Measurements from ENCODE around the gene ALDH3B1.

ALDH3B1 gene

DNA sequence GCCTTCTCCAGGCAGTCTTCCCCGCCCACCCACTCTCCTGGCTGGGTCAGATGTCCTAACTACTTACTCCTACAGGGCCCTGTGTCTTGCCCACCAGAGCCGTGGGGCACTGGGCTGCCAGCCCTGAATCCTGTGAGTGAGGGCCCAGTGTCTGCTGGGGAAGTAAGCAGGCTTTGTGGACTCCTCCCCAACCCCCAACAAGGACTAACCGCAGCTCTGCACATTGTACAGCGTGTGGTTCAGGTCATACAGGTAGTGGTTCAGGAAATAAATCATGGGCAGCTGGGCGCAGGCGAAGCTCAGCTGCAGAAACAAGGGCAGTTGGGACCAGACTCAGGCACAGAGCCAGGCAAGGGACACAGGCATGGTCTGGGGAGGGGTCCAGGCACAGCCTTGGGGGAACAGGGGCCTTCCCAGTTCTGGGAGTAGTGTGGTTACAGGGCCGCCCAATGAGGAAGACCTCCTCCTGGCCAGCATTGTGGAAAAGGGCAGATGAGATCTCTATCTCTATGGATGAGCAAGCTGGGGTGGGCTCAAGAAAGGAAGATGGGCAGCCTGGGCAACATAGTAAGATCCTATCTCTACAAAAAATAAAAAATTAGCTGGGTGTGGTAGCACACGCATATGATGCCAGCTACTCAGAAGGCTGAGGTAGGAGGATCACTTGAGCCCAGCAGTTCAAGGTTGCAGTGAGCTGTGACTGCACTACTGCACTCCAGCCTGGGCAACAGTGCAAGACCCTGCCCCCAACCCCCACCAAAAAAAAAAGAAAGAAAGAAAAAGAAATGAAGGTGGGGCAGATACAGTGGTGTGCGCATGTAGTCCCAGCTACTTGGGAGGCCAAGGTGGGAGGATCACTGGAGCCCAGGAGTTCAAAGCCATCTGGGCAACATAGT, 11.7 kb upstream of the ALDH3B1 start:
- no peak for DNase-seq

DNA sequence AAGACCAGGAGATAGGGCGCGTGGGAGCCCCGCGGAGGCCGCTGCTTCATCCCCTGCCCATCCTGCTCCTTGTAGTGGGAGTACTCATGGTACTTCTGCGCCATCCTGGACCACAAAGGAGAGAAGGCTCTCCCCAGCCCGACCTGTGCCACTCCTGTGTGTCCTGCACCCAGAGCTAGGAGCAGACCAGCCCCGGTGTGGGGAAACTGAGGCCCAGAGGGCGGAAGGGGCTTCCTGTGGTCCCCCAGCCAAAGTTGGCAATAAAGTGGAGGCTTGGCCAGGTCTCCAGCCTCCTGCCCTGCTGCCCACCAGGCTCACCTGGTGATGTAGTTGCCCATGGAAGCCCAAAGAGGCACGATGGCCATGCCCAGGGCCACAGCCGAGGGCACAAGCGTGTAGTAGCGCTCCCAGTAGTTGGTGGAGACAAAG, 10.9 kb upstream of the ALDH3B1 start:
- DNase-seq: no peak

DNA sequence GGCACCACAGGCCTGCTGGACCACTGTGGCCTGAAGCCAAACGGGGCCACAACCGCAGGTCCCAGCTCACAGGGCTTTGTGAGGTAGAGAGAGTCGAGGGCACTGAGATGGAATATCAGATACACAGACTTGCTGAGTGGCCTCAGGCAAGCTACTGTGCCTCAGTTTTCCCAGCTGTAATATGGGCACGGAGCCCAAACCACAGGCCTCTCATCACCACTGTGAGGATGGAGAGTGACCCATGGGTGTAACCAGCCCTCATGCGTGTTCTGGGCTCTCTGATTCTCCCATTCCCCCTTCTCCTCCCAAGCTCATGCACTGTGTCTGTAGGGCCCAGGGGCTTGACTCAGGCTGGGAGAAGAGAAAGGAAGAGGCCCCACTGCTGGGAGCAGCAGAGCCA, 10.4 kb upstream of the ALDH3B1 start:
- DNase-seq: no peak

DNA sequence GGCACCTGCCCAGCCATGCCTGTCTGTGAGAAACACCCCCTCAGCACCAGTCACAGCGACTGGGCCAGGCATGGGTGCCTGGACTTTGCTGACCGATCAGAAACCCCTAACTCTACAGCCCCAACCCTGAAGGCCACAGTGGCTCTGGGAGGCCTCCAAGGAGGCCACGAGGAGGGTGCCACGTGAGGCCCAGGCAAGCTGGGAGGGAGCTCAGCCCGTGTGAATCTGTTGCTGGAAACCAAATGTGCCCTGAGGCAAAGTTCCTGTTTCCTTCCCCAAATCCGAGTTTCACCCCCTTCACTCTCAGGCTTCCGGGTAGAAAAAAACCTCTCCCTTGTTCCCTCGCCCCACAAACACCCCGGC, 7.6 kb upstream of the ALDH3B1 start:
- DNase-seq: no peak

DNA sequence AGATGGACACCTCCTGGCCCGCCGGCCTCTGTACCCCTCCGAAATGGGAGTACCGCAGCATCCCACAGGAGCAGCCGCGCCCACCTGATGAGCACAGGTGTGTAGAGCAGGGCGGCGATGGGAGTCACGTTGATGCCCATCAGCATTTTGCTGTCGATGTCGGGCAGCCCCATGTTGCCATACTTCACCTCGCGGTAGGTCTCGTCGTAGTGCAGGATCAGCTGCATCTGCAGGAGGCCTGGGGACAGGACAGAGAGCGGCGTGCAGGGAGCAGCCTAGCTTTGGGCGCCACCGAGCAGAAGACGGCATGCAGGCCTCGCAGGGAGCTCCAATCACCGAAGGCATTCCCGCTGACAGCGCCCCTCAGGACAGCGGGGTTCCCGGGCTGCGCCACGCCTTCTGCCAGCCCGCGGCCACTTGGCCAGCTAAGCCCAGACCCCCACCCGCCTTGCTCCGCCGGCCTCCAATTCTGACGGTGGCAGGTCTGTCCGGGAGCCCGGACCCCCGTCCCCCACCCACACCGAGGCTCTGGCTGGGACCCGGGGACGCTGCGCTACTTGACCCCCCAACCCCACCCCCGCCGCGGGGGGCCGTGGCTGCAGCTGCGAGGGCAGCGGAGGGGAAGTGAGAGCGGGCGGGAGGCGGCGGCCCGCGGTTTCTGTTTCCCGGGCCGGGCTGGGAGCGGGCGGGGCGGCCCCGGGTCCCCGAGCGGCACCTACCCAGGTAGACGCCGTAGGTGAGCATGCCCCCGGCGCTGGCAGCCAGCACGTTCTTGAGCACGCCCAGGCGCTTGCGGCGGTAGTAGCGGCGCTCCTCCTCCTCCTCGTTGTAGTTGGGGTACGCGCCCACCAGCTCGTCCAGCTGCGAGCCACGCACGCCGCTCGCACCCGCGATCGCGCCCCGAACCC, 6.9 kb upstream of the ALDH3B1 start:
- DNase-seq: no peak

DNA sequence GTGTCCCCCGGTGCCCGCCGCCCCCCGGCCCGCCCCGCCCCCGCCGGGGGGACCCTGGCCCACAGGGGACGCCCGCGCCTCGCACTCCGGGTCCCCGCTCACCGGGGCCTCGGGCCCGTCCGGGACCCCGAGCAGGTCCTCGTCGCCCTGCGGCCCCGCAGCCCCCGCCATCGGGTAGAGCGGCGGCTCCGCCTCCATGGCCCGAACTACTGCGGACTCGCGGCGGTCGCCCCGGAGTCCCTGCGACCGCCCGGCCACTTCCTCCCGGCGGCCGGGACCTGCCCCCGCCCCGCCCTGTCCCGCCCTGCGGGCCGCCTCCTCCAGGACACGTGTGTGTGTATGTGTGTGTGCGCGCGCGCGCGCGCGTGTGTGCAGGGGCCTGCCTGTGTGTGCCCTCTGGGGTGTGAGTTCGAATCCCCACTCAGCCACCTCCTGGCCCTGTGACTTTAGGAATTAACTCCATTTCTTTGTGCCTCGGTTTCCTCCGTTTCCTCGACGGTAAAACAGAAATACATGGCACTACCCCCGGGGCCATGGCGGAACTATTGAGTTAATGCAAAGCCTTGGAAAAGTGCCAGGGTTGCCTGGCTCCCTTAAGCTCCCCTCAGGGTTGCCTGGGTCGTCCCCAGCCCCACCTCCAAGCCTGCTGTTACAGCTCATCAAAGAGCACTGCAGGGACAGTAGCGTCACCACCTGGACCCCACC, 6.1 kb upstream of the ALDH3B1 start, which contains the start of gene UNC93B1:
Gene UNC93B1, minus strand, starts transcription at position 252 of the 705 bp plus-strand sequence. Its CDS starts 54 bp downstream, at position 198.
- peak in 1 of 2 experiments; percentile 62 for DNase-seq

DNA sequence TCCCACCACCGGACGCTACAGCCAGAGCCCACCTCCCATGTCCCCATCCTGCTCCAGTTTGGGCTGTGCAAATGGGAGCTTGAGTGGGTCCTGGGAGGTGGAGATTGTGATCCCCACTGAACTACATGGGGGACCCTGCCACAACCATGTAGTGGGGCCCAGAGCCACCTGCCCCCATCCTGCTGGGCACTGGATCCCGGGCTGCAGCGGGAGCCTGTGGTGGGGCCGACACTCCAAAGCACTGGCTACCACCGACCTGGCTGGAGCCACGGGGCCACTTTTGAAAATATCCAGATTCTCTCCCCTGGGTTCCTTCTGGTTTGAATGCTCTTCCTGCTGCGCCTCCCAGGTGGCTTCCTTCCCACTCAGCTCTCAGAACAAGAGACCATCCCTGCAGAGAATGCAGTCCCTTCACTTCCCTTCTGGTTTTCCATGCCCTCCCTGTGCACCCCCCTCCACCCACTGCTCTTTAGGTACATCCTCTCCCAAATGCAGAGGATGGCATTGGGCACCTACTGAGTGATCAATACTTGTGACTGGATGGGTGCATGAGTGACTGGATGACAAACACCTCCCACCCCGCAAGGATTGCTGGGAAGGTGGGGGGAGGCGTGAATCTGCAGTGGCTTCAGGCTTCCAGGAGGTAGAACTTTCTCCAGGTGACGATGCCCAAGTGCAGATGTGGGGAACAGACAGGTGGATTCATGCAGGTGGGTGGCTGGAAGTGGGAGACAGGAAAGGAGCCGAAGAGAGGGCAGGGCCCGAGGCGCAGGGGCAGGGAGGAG, 5.4 kb upstream of the ALDH3B1 start:
- no peak for DNase-seq

DNA sequence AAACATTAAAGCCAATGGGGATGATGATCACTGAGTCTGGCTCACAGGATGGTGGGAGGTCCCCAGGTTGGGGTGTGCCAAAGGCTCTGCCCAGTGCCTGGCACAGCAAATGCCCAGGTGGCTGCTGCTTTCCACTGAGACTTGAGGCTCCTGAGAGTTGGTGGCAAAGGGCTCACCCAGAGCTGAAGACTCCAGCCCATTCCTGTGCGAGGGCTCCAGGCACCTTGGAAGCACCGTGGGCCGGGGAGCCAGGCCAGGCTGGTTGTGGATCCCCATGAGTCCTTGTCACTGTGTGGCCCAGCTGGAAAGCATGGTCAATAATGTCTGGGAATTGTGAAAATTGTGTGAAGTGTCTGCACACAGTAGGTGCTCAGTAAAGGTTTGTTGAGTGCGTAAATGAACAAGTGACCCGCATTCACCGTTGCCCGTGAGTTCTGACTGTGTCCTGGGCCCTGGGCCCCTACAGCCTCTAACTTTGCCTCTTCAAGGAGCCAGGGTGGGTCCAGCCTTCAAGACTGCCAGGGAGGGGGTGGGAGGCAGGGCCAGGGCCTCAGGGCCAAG, 3.4 kb upstream of the ALDH3B1 start:
- DNase-seq: no peak

DNA sequence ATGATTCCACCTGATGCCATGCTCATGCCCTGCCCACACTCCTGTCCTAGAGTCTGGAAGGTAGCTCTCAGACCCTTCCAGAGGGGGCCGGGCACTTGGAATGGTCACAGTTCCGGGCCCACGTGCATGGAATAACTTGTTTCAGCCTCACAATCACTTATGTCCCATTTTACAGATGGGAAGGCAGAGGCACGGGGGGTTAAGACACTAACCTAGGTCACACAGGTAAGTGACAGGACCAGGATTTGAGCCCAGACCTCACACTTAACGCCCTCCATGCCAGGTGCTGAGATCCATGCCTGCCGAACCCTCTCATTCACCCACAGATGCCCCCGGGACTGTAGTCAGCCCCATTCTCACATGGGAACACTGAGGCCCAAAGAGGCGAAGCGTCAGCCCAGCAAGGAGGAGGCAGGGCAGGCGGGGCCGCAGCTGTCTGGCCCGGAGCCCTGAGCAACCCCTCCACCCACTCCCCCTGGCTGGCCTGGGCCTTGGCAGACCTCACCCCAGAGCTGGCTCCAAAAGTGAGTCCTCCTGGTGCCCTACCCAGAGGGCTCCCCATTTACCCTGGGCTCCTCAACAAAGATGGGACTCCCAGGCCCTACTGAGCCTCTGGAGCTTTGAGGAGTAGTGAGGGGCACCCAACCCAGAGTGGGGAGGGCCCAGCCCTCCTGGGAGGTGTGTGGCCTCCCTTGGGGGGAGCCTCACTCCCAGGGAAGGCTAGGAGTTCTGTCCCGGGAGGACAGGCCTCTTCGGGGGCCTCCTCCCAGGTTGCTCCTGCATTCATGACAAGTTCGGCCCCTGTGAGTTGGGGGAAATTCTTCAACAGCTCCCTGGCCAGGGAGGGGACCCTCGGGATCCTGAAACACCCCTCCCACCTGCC, 2.4 kb upstream of the ALDH3B1 start:
- no peak for DNase-seq

DNA sequence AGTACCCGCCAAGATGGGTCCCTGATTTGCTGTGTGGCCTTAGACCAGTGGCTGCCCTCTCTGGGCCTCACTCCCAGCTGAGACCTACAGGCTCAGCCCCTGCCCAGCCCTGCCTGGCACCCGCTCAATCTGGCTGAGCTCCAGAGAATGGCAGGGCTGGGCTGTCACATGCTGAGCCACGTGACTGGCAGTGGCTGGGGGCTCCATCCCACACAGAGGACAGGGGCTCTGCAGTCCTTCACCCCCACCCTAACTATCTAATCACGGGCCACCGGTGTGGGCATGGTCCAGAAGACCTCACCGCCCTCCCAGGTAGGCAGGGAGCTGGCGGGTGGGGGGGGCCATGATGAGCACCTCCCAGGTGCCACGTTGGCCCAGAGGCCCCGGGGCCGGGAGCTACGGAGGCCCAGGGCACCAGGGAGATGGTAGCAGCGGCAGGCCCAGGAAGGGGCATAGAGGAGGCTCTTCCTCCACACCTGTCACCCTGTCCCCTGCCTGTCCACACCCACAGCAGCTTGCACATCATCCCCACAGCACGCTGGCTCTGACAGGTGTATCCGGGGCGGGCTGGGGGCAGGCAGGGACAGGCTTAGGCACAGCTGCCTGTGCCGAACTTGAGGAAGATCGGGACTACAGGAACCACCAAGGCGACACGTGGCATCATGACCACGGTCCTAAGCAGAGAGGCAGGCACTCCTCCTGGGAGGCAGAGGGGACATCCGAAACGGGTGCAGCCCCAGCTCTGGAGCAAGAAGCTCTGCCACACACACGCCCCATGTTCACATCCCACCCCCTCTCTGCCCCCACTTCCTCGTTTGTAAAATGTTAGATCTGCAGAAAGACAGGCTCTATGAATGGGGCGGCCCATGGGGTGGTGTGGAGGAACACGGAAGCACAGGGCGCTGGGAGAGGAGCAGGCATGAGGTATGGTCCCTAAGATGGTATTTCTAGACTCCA, 1.5 kb upstream of the ALDH3B1 start:
- no peak for DNase-seq

DNA sequence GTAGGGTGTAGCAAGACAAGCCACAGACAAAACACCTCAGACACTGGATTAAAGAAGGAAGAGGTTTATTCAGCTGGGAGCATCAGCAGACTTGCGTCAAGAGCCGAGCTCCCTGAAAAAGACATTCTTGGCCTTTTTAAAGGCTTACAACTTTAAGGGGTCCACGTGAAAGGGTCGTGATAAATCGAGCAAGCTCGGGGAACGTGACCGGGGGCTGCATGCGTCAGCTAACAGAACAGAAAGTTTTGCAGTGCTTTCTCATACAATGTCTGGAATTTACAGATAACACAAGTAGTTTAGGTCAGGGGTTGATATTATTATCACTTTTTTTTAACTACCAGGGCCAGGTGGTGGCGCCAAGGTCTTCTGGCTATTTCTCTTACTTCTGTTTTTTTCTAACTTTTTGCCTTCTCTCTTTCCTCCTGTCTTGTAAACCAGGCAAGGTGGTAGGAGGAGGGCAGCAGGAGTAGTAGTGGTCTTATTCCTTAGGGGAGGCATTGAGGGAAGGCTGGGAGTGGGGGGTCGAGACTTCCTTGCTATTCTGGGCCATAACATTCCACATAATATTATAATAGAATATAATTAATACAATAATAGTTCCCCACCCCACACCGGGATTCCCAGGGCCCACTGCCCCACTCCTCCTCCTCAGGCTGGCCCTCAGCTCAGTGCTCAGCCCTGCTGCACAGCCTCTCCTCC, 587 bp upstream of the ALDH3B1 start:
- DNase-seq: no peak

DNA sequence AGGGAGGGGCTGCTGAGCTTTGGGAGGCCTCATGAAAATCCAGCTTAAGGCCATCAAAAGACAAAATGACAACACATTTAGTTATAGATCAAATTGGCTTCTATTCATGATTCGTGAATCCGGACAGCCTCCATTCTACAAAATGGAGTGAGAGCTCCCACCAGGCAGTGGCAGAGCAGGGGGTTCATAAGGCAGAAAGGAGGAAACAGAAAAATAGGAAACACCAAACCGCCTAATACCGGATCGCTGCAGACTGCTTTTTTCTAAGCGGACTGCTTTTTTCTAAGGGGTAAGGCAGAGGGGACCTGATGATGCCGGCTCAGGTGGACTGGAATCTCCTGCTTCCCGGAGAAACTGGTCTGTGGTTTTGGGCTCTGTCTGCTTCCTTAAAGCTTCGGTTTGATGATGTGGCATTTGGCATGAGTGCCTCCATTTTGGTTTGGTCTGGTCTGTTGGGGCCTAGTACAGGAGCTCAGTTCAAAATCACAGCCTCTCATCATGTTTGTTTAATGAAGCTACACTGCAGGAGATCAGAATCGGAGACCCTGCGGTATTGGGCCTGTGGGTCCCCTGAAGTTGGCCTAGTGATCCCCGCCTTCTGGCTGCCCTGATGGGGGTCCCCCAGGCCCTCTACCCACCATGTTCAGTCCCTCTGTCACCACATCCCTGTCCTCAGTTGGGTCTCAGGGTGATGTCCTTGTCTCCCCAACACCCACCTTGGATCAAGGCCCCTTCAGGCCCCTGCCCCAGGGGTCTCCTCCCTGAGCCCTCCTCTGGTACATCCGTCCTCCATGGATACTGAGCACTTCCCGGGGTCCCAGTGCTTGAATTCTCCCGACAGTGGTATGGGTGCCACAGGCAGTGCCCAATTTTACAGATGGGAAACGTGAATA, 1.2 kb downstream of the ALDH3B1 start:
- no peak for DNase-seq

DNA sequence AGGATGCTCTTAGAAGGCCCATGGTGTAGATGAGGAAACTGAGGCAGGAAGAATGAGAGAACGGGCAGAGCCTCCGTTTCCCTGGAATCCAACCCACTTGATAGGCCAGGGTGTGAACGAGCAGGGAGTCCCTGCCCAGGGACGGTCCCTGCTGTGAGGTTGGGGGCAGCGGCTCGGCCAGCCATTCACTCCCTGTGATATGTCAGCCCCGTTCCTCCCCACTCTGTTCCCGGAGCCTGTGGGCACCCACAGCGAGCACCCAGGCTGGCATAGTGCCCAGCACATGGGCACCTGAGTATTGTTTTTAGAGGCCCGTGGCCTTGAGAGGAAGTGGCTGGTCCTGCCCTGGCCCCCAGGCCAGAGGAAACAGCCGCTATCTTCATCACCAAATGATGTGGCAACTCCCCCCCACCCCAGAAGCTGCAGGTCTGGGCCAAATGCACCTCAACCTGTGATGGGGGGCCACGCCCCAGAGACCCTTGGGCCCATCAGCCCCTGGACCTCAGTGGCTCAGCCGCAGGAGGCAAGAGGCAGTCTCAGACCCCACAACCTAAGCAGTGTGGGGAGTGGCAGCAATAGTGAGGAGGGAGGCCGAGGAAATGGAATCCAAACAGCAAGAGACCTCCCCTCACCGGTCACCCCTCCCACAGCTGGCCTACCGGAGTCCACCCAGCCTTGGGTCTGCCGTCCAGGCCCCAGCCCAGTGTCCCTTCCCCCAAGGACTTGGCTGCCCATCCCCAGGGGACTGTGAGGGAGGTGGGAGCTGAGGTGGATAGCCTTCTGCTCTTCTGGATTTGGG, 2.1 kb downstream of the ALDH3B1 start:
- DNase-seq: no peak

DNA sequence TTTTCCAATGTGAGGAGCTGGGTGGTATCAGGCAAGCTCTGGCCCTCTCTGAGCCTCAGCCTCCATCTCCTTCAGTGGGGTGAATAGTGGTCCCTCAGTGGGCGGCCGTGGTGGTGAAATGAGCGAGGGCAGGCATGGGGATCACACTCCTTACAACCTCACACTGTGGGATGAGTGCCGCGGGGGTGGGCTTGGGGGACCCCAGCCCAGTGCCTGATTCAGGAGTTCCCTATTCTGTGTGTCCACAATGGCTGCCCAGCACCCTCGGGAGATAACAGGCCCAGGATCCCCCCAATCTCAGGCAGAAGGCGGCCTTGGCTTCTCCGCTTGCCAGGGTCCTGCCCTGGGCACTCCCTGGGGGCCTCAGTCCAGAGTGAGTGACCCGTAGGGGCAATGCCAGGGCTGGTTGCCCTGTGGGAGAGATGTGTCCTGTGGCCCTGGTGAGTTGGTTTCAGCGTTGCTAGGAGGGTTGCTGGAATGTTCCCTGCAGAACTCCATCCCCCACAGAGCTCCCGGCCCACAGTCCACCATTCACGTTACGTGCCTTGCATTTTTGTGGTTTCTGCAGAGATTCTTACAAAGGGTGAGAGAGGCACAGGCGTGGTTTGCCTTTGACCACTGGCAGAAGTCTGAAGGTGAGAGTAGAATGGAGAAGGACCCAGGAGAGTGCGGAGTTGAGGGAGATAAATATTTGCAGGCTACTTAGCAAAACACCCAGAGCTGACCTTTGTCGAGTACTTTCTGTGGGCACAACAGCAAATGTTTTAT, 2.9 kb downstream of the ALDH3B1 start:
- DNase-seq: no peak

DNA sequence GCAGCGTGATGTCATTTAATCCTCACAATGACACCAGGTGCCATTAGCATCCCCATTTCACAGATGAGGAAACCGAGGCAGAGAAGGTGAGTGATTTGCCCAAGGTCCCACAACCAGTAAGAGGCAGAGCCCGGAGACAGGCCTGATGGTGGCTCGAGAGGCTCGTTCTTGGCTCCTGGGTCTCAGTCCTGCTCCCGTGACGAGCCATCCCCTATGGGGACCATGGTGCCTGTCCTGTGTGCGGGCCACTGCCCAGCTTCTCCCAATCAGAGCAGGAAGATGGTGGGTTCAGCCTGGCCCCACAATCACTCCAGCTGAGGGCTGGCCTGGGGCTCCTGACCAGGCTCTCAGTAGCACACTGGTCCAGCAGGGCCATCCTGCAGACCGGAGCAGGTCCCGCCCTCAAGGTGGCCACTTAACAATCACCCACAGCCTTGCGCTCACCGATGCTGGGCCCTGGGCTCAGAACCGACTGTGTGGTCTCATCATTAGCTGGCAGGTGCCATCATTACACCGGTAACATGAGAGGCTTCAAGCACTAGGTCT, 3.6 kb downstream of the ALDH3B1 start:
- no peak for DNase-seq

All from NCI-H1930 (cell line).